ENCODE data around the gene YPEL5.
"Not testable (repeated sequence)": the region's sequence is repeated elsewhere in the genome, so short reads cannot be mapped to it uniquely, and the experiment has no call there.

- TF ChIP-seq CTCF (IDR thresholded peaks at IDR 0.05); POLR2A (IDR thresholded peaks at IDR 0.05); POLR2AphosphoS5 (IDR thresholded peaks at IDR 0.05; ENCODE audit: insufficient read depth in 1 of 2, low read depth in 1 of 2): not testable (repeated sequence)
These were observed 46.1 kb upstream of the YPEL5 start for GRCh38 chr2:30100691-30101090.

All from vagina (tissue), 2 donors.